ENCODE data around the gene PPAT. TPM values are rescaled to one million over a fixed set of nuclear protein-coding genes. Genes with fewer than 3 reads are reported as not detected.

The PPAT gene
- total RNA-seq (ENCODE audit: low replicate concordance): 13.7 and 18.4 TPM in 2 replicates

DNA sequence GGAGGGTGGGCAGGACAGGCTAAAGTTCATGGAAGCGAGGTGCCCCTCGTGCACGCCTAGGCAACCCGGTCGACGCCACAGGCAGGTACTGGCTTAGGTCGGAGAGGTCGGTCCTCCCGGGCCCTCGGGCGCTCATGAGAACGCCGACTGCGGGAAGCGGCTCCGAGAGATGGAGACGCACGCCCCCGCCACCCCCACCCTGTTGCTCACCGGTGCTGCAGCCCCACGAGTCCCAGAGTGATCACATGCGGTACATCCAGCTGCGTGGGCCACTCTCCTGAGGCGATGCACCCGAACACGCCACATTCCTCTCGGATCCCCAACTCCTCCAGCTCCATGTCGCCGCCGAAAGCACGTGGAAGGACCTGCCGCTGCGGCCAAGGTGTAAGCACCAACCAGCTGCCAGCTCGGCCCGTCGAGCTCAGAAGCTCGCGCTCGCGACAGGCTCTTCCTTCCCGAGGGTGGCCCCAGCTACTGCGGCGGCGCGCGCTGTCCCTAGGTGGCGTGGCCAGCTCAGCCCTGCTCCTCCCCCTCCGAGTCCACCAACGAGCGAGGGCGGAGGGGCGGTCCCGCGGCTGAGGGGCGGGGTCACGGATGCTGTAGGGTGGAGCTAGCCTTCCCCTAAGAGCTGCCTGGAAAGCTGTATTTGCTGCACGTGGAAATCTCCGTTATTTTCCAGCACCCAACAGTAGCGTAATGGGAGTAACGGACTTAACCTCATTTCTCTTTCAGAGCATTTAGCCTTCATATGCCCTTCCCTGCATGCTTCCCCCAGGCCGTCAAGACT is at the start of gene PPAT:
Gene PPAT, minus strand, starts transcription at position 476 of the 787 bp plus-strand sequence. Its CDS starts 138 bp downstream, at position 338.
- DNase-seq (ENCODE audit: low read depth): peak; percentile 95

DNA sequence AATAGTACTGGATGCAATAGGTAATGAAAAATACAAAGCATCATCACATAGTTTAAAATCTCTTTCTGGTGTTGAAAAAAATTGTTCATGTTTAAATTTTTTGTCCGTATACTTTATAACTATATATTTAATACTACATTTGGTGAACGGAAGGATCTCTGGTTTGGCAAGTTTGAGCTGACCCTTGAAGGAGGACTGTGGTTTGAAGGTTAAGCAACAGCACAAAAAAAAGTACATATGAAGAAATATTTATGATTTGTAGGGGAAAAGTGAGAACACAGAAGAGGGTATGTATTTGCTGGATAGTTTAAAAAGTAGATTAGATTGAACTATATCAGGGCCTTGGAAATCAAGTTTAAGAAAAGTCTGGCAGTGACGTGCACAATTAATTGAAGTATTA is 45.3 kb upstream of the PPAT start:
- TF ChIP-seq, protein P1, sequence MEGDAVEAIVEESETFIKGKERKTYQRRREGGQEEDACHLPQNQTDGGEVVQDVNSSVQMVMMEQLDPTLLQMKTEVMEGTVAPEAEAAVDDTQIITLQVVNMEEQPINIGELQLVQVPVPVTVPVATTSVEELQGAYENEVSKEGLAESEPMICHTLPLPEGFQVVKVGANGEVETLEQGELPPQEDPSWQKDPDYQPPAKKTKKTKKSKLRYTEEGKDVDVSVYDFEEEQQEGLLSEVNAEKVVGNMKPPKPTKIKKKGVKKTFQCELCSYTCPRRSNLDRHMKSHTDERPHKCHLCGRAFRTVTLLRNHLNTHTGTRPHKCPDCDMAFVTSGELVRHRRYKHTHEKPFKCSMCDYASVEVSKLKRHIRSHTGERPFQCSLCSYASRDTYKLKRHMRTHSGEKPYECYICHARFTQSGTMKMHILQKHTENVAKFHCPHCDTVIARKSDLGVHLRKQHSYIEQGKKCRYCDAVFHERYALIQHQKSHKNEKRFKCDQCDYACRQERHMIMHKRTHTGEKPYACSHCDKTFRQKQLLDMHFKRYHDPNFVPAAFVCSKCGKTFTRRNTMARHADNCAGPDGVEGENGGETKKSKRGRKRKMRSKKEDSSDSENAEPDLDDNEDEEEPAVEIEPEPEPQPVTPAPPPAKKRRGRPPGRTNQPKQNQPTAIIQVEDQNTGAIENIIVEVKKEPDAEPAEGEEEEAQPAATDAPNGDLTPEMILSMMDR (IDR thresholded peaks at IDR 0.05; ENCODE audit: insufficient read depth, low read length): no peak
- DNase-seq (ENCODE audit: low read depth): no peak
- H3K4me3 ChIP-seq (ENCODE audit: low read depth, low read length): no peak overlapping the region

More for the DNA sequence above, at the start of gene PPAT:
- peak within 1 kb of the TSS; percentile 91 for H3K4me3 ChIP-seq (ENCODE audit: low read depth, low read length)
- TF ChIP-seq, protein P1 (IDR thresholded peaks at IDR 0.05; ENCODE audit: insufficient read depth, low read length): peak; percentile 26

DNA sequence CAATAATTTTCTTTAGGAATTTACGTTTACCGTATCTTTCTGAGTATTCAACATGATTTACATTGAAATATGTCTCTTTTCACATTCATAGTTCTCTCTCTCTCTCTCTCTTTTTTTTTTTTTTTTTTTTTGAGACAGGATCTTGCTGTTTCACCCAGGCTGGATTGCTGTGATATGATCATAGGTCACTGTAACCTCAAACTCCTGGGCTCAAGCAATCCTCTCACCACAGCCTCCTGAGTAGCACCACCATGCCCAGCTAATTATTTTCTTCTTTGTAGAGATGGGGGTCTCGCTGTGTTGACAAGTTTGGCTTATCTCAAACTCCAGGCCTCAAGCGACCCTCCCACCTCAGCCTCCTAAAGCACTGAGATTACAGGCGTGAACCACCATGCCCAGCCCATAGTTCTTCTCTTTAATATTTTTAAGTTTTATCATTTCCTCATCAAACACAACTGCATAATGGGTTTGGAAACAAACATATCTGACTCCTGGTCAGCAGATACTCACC is 41.8 kb upstream of the PPAT start:
- TF ChIP-seq, protein P1 (IDR thresholded peaks at IDR 0.05; ENCODE audit: insufficient read depth, low read length): no peak
- H3K4me3 ChIP-seq (ENCODE audit: low read depth, low read length): no peak overlapping the region
- no peak for DNase-seq (ENCODE audit: low read depth)

DNA sequence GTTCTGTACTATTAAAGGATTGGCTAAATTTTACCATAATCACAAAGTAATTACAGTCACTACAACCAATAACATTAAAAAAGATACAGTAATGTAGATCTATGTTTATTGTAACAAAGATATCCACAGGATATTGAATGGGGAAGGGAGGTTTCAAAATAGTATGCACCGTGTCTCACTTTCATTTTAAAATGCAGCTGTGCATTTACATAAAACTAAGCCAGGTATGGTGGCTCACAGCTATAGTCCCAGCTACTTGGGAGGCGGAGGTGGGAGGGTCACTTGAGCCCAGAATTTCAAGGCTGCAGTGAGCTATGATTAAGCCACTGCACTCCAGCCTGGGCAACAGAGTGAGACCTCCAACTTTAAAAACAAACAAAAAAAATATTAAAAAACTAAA is 40.5 kb upstream of the PPAT start:
- no peak for DNase-seq (ENCODE audit: low read depth)
- H3K4me3 ChIP-seq (ENCODE audit: low read depth, low read length): no peak overlapping the region
- TF ChIP-seq, protein P1 (IDR thresholded peaks at IDR 0.05; ENCODE audit: insufficient read depth, low read length): no peak

DNA sequence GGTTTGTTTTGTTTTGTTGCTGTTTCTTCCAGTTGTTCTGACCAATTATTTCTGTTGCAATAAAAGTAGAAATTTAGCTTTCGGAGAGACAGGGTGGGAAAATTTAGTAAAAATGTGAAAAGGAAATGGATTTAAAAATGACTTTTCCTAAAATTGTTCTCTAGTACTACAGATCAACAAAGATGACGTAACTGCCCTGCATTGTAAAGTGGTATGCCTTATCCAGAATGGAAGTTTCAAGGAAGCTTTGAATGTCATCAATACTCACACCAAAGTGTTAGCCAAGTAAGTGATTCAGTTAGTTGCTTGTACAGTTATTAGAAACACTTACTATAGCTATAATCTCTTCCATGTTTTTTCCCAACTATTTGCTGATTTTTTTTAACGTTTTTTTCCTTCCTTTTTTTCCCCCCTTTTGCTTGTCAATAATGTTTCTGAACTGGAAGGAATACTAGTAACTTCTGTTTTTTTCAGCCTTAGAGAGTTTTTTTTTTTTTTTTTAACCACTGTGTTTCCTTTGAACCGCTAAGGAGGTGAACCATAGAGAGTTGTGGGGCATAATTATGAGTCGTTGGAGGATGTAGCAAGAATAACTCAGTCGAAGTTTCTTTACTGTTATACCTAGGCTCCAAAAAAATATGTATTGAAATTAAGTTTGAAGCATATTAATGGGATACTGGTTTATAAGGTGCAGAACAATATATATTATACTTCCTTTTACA is 34.2 kb upstream of the PPAT start:
- DNase-seq (ENCODE audit: low read depth): peak; percentile 28
- no peak overlapping the region for H3K4me3 ChIP-seq (ENCODE audit: low read depth, low read length)
- TF ChIP-seq, protein P1 (IDR thresholded peaks at IDR 0.05; ENCODE audit: insufficient read depth, low read length): no peak

DNA sequence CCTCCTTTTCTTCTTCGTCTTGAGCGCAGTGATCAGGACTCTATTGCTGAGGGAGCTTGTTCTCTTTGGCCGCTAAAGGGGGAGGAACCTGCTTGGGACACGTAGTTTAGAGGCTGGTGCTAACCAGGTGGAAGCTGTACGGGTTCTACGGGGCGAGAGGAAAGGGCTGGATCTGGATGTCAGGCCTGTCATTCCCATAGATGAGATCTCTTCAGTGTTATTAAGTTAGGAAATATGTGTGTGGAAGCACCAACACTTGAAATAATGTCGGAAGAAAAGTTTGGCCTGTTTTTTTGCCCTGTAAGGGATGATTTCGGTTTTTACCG is 32.6 kb upstream of the PPAT start:
- DNase-seq (ENCODE audit: low read depth): no peak
- peak overlapping the region; percentile 96 for H3K4me3 ChIP-seq (ENCODE audit: low read depth, low read length)
- TF ChIP-seq, protein P1 (IDR thresholded peaks at IDR 0.05; ENCODE audit: insufficient read depth, low read length): no peak
